ENCODE data around the gene MCM7. TPM values are rescaled to one million over a fixed set of nuclear protein-coding genes. Genes with fewer than 3 reads are reported as not detected.

MCM7 gene
- total RNA-seq = 10 to 100 TPM; 20.1 to 66.1 (median 46.7) TPM

- TF ChIP-seq CTCF (IDR thresholded peaks at IDR 0.05; ENCODE audit: low read depth) = no peak
Measured at GRCh38 chr7:100101016-100101862, at the start of gene MCM7, which contains the start of gene AP4M1. Gene MCM7, minus strand, starts transcription at chr7:100101397. Its CDS starts 103 bp downstream, at chr7:100101294. Gene AP4M1, plus strand, starts transcription at chr7:100101643. Its CDS starts 72 bp downstream, at chr7:100101715.

GRCh38 chr7:100148559-100149328, 47.5 kb upstream of the MCM7 start, which contains the start of gene LAMTOR4:
Gene LAMTOR4, plus strand, starts transcription at chr7:100148918. Its CDS starts 55 bp downstream, at chr7:100148973.
- TF ChIP-seq CTCF (IDR thresholded peaks at IDR 0.05; ENCODE audit: low read depth) = no peak

- TF ChIP-seq CTCF (IDR thresholded peaks at IDR 0.05; ENCODE audit: low read depth) = no peak
Measured at GRCh38 chr7:100148225-100148558, 47.0 kb upstream of the MCM7 start.

- no peak for TF ChIP-seq CTCF (IDR thresholded peaks at IDR 0.05; ENCODE audit: low read depth)
Measured at GRCh38 chr7:100147278-100147677, 46.1 kb upstream of the MCM7 start.

- no peak for TF ChIP-seq CTCF (IDR thresholded peaks at IDR 0.05; ENCODE audit: low read depth)
Measured at GRCh38 chr7:100142461-100142860, 41.3 kb upstream of the MCM7 start.

DNA sequence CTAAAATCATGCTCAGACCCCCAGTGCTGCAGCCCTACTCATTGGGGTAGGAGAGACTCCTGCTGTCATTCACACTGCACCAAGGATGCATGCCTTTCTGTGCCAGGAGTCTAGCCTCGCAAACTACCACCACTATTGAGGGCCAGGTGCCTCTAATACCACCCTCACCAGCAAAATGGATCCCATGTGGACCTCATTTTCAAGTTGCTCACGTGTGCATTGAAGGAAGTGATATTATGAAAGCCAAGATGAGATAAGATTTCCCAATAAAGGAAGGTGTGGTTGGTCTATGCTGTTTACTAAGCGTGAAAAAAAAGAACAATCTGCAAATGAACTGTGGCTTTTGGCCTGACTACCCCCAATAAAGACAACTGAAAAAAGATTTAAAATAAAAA, 40.4 kb upstream of the MCM7 start:
- TF ChIP-seq CTCF (IDR thresholded peaks at IDR 0.05; ENCODE audit: low read depth) = no peak

All from subcutaneous adipose tissue (tissue), 4 donors.